Osteoblast (primary cell): ENCODE measurements around the gene PSMD1. TPM values are rescaled to one million over a fixed set of nuclear protein-coding genes. Genes with fewer than 3 reads are reported as not detected.

Experiments
- DNase-seq: peaks from one replicate; pipeline ENCODE4 v3.0.0; 2011; ENCODE audit warnings: low spot score, mixed read lengths; ENCODE audit not compliant: insufficient read length; ENCODE audit errors: missing footprints
- H2AFZ ChIP-seq: 2 replicates; pipeline ENCODE4 v1.6.0; 2011; ENCODE audit warnings: mild to moderate bottlenecking, low read length
- H3K27ac ChIP-seq: 2 replicates; pipeline ENCODE4 v1.5.1; 2011; ENCODE audit warnings: mild to moderate bottlenecking, low read depth, low read length, moderate library complexity
- H3K27me3 ChIP-seq: 2 replicates; pipeline ENCODE4 v1.6.0; 2012; ENCODE audit warnings: mild to moderate bottlenecking, control low read depth, inconsistent platforms, low read length, moderate library complexity; ENCODE audit not compliant: insufficient read depth
- H3K36me3 ChIP-seq: 2 replicates; pipeline ENCODE4 v1.5.1; 2011; ENCODE audit warnings: mild to moderate bottlenecking, low read length, control low read depth, moderate library complexity; ENCODE audit not compliant: insufficient read depth
- H3K4me1 ChIP-seq: 2 replicates; pipeline ENCODE4 v1.5.1; 2011; ENCODE audit warnings: mild to moderate bottlenecking, low read length, control low read depth, moderate library complexity; ENCODE audit not compliant: insufficient read depth
- H3K4me2 ChIP-seq: 2 replicates; pipeline ENCODE4 v1.6.0; 2011; ENCODE audit warnings: mild to moderate bottlenecking, low read length; ENCODE audit not compliant: insufficient read depth
- H3K4me3 ChIP-seq: fragments of 200-600 bp; sonication (generic); 3 replicates; pipeline ENCODE4 v1.5.1; 2012; ENCODE audit warnings: mild to moderate bottlenecking, low read length, inconsistent platforms; ENCODE audit not compliant: insufficient read depth
- H3K79me2 ChIP-seq: 2 replicates; pipeline ENCODE4 v1.6.0; 2012; ENCODE audit warnings: mild to moderate bottlenecking, low read length, control low read depth, inconsistent platforms; ENCODE audit not compliant: insufficient read depth
- H3K9me3 ChIP-seq: 2 replicates; pipeline ENCODE4 v1.5.1; 2011; ENCODE audit warnings: low read depth, low read length, control low read depth
- H4K20me1 ChIP-seq: 2 replicates; pipeline ENCODE4 v1.6.0; 2012; ENCODE audit warnings: mild to moderate bottlenecking, low read length, control low read depth; ENCODE audit not compliant: insufficient read depth
- total RNA-seq: library from RNA; depleted of rRNA; stranded (reverse); fragments of >200 nt; gene quantifications from 2 replicates; pipeline ENCODE4 v1.2.3, GENCODE V29; 2012
- TF ChIP-seq, protein P1 (sequence below): IDR thresholded peaks from 2 replicates; pipeline ENCODE4 v1.5.1; 2011; ENCODE audit warnings: mild to moderate bottlenecking, low read depth, low read length, moderate library complexity; ENCODE audit errors: extremely low read depth

PSMD1 gene
- total RNA-seq, 1 donor: 112 TPM

- H3K4me2 ChIP-seq: peak overlapping the region; percentile 49
- no peak overlapping the region for H2AFZ ChIP-seq
- no peaks in the 10 kb centered on the region for H4K20me1 ChIP-seq
- H3K79me2 ChIP-seq: no peaks in the 10 kb centered on the region
- H3K27ac ChIP-seq: peak overlapping the region; percentile 93
- no peak for DNase-seq
- TF ChIP-seq, protein P1, sequence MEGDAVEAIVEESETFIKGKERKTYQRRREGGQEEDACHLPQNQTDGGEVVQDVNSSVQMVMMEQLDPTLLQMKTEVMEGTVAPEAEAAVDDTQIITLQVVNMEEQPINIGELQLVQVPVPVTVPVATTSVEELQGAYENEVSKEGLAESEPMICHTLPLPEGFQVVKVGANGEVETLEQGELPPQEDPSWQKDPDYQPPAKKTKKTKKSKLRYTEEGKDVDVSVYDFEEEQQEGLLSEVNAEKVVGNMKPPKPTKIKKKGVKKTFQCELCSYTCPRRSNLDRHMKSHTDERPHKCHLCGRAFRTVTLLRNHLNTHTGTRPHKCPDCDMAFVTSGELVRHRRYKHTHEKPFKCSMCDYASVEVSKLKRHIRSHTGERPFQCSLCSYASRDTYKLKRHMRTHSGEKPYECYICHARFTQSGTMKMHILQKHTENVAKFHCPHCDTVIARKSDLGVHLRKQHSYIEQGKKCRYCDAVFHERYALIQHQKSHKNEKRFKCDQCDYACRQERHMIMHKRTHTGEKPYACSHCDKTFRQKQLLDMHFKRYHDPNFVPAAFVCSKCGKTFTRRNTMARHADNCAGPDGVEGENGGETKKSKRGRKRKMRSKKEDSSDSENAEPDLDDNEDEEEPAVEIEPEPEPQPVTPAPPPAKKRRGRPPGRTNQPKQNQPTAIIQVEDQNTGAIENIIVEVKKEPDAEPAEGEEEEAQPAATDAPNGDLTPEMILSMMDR: no peak
- peaks cover 16% of the 10 kb centered on the region for H3K36me3 ChIP-seq
- H3K4me3 ChIP-seq: peak overlapping the region; percentile 8
- no peaks in the 10 kb centered on the region for H3K9me3 ChIP-seq
- no peaks in the 10 kb centered on the region for H3K27me3 ChIP-seq
- peaks cover 39% of the 10 kb centered on the region for H3K4me1 ChIP-seq
Measured at GRCh38 chr2:231161252-231161839, 104.7 kb downstream of the PSMD1 start.

DNA sequence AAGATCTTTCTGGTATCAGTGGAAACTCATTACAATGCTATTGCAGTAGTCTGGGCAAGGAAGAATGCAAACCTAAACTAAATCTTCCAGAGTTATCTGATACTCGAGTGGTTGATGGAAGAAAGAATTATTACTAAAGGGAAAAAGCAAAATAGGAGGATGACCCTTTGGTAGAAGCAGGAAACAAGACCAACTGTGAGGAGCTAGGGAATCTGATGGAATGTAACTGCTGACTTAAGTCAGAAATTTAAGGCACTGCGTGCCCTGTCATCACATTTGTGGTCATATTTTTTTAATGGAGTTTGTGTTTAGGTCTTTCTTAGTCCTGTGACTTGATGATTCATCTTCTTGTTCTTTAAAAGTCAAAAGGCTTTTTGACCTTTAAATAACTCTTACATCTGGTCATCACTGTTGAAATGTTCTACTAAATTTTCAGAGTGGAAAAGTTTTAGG lies 105.2 kb downstream of the PSMD1 start:
- Histone ChIP-seq H4K20me1 (no peaks in the 10 kb centered on the region), H3K27ac (peak overlapping the region; percentile 93), H3K79me2 (no peaks in the 10 kb centered on the region), H3K4me1 (peaks cover 39% of the 10 kb centered on the region), H3K4me3 (no peak overlapping the region), H2AFZ (no peak overlapping the region), H3K27me3 (no peaks in the 10 kb centered on the region), H3K36me3 (peaks cover 22% of the 10 kb centered on the region), H3K9me3 (no peaks in the 10 kb centered on the region), H3K4me2 (peak overlapping the region; percentile 56)
- TF ChIP-seq, protein P1: no peak
- peak; percentile 75 for DNase-seq

DNA sequence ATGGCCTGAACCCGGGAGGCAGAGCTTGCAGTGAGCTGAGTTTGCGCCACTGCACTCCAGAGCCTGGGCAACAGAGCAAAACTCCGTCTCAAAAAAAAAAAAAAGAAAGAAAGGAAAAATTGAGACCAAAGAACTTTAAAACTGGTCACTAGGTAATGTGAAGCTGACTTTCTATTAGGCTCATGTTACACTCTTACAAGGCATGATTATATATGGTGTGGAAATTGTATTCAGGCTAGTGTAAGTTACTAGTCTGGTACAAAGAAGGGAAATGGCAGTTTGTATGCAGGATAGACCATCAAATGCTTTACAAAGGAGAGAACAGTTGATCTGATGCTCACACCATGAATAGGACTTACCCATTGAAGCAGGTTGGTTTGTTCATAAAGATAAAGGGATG lies 106.3 kb downstream of the PSMD1 start:
- Histone ChIP-seq H4K20me1 (no peaks in the 10 kb centered on the region), H3K36me3 (peaks cover 32% of the 10 kb centered on the region), H2AFZ (no peak overlapping the region), H3K9me3 (no peaks in the 10 kb centered on the region), H3K4me3 (no peak overlapping the region), H3K79me2 (no peaks in the 10 kb centered on the region), H3K27ac (peak overlapping the region; percentile 21), H3K4me2 (no peak overlapping the region), H3K4me1 (peaks cover 43% of the 10 kb centered on the region), H3K27me3 (no peaks in the 10 kb centered on the region)
- TF ChIP-seq, protein P1: no peak
- DNase-seq: no peak

DNA sequence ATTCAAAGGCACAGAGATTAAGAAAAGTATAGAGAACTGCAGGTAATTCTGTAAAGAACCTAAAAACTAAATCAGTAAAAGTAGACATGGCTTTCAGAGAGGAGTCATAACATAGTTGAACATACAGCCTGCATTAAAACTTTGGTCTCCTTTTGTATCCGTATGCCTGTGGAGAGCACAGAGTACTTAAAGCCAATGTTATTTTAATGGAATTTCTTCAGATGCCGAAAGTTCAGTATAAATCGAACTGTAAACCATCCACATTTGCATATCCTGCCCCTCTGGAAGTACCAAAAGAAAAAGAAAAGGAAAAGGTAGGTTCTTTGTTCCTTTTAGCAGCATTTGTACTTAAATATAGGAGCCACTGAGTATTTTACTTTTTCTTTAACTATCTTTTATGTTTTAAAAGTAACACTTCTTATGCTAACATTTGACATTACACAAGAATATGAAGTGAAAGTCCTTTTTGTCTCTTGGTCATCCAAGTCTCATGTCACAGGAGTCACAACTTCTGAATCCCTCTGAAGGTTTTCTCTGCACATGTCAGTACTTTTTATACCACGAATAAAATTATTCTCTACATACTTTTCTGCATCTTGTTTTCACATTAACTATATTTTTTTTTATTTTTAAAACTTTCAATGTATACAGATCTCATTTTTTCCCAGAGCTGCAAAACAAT lies 106.9 kb downstream of the PSMD1 start:
- H3K4me1 ChIP-seq: peaks cover 44% of the 10 kb centered on the region
- no peak overlapping the region for H3K4me2 ChIP-seq

More for the DNA sequence above, 106.9 kb downstream of the PSMD1 start:
- DNase-seq: no peak
- H3K9me3 ChIP-seq: no peaks in the 10 kb centered on the region
- H3K36me3 ChIP-seq: peaks cover 32% of the 10 kb centered on the region
- TF ChIP-seq, protein P1: no peak
- H3K4me3 ChIP-seq: no peak overlapping the region
- H4K20me1 ChIP-seq: no peaks in the 10 kb centered on the region
- H3K79me2 ChIP-seq: no peaks in the 10 kb centered on the region
- H3K27ac ChIP-seq: peak overlapping the region; percentile 21
- H2AFZ ChIP-seq: no peak overlapping the region
- H3K27me3 ChIP-seq: no peaks in the 10 kb centered on the region
